ENCODE results near the gene CTSW. TPM values are rescaled to one million over a fixed set of nuclear protein-coding genes. Genes with fewer than 3 reads are reported as not detected.

Gene CTSW
- polyA plus RNA-seq, 3 donors: 0.71 to 1.3 (median 0.78) TPM

DNA sequence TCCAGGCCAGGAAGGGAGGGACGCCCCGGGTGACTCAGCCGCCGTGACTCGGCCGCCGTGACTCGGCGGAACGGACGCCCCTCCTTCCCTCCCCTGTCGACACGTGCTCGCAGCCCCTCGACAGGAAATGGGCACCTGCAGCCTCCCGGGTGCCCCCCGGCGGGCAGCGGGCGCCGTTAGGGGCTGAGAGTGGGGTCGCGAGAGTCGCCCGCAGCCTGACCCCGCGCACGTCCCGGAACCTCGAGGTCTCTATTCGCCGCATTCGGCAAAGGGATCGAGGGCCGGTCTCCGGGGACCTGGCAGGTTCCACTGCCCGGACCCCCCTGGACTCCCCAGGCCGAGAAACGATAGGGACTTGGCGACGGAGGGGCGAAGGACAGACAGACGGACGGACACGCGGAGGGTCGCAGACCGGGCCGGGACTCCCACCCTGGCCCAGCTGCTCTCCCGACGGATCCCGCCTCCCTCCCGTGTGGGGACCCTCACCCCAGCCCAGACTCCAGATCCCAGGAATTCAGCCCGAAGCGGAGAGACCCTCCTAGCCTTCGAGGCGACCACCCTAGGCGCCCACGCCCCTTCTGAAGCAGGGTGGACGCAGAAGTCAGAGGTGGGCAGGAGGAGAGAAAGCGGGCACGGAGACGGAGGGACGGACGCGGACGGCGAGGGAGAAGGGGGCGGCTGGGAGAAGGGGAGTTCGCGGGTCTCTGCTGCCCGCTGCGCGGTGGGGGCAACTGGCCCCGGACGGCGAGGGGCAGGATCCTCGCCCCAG lies 19.9 kb downstream of the CTSW start:
- H3K4me2 ChIP-seq (replicated peaks; ENCODE audit: extremely low read depth, low read length, poor library complexity, severe bottlenecking): peak overlapping the region; percentile 96
- no peaks in the 10 kb centered on the region for H3K9me3 ChIP-seq (replicated peaks in 1 of 2; ENCODE audit: control insufficient read depth in 1 of 2, insufficient read depth in 1 of 2, low read length in 2 of 2)
- peak overlapping the region; percentile 85 to 86 for H3K4me3 Mint-ChIP-seq
- no peak for TF ChIP-seq CTCF (IDR thresholded peaks at IDR 0.05)
- 3% methylated on average over 71 of the region's 78 CpGs for WGBS (ENCODE audit: insufficient coverage)
- peaks cover 11% of the 10 kb centered on the region for H3K79me2 ChIP-seq (ENCODE audit: insufficient read depth, low read length)
- intact Hi-C loops (cut with micrococcal nuclease): loop anchor here in 1 of 2 donors (1.0 to 2.0 kb wide), 2 partner anchors 9 to 19 kb away; partner anchors contain the start of genes C11orf68, CCDC85B and DRAP1
- H3K4me1 ChIP-seq (ENCODE audit: control insufficient read depth in 1 of 2, insufficient read depth in 2 of 2, low read length in 2 of 2): peaks cover 24 to 31% of the 10 kb centered on the region in 2 donors
- peaks cover 16% of the 10 kb centered on the region for H3K4me1 Mint-ChIP-seq
- H2AFZ ChIP-seq (ENCODE audit: insufficient read depth, low read depth, low read length, poor library complexity, severe bottlenecking): no peak overlapping the region
- peak overlapping the region; percentile 60 to 92 (median 90) for H3K27ac Mint-ChIP-seq
- H3K4me3 ChIP-seq (replicated peaks in 1 of 3; ENCODE audit: low read depth in 2 of 3, low read length in 3 of 3): peak overlapping the region; percentile 60 to 92 (median 85)
- peaks cover 11 to 14% of the 10 kb centered on the region in 2 donors for H3K36me3 Mint-ChIP-seq
- no peaks in the 10 kb centered on the region for H3K9me3 Mint-ChIP-seq
- peaks cover 5% of the 10 kb centered on the region for H4K20me1 ChIP-seq (ENCODE audit: insufficient read depth, low read length)
- peak; percentile 77 to 88 (median 80) for DNase-seq
- peak overlapping the region; percentile 86 for H3K9ac ChIP-seq (ENCODE audit: insufficient read depth, low read length, poor library complexity, severe bottlenecking)
- H3K27me3 ChIP-seq (ENCODE audit: control insufficient read depth in 2 of 2, insufficient read depth in 2 of 2, low read length in 2 of 2): no peaks in the 10 kb centered on the region
- H3K27ac ChIP-seq (ENCODE audit: low read depth in 1 of 2, low read length in 2 of 2): peak overlapping the region; percentile 36 to 84
- H3K27me3 Mint-ChIP-seq (ENCODE audit: low read depth in 3 of 3): peaks cover 0 to 5% (median 4%) of the 10 kb centered on the region in 3 donors
- H3K36me3 ChIP-seq (replicated peaks in 1 of 2; ENCODE audit: control insufficient read depth in 1 of 2, insufficient read depth in 2 of 2, low read length in 2 of 2): peaks cover 0 to 5% of the 10 kb centered on the region in 2 donors

GRCh38 chr11:65900125-65900898 lies 20.7 kb downstream of the CTSW start, which contains the start of gene FOSL1:
FOSL1 (minus strand) TSS chr11:65900388; CDS start chr11:65900339, 49 bp downstream.
- Histone ChIP-seq H3K79me2 (ENCODE audit: insufficient read depth, low read length) (peaks cover 9% of the 10 kb centered on the region), H4K20me1 (ENCODE audit: insufficient read depth, low read length) (peaks cover 5% of the 10 kb centered on the region), H3K4me3 (replicated peaks in 1 of 3; ENCODE audit: low read depth in 2 of 3, low read length in 3 of 3) (peak within 1 kb of the TSS; percentile 60 to 92 (median 85)), H3K9ac (ENCODE audit: insufficient read depth, low read length, poor library complexity, severe bottlenecking) (peak within 1 kb of the TSS; percentile 86), H3K27me3 (ENCODE audit: control insufficient read depth in 2 of 2, insufficient read depth in 2 of 2, low read length in 2 of 2) (no peaks in the 10 kb centered on the region), H3K36me3 (replicated peaks in 1 of 2; ENCODE audit: control insufficient read depth in 1 of 2, insufficient read depth in 2 of 2, low read length in 2 of 2) (peaks cover 0 to 5% of the 10 kb centered on the region in 2 donors), H2AFZ (ENCODE audit: insufficient read depth, low read depth, low read length, poor library complexity, severe bottlenecking) (peak within 1 kb of the TSS; percentile 63), H3K9me3 (replicated peaks in 1 of 2; ENCODE audit: control insufficient read depth in 1 of 2, insufficient read depth in 1 of 2, low read length in 2 of 2) (no peaks in the 10 kb centered on the region), H3K27ac (ENCODE audit: low read depth in 1 of 2, low read length in 2 of 2) (peak within 1 kb of the TSS; percentile 36 to 84), H3K4me2 (replicated peaks; ENCODE audit: extremely low read depth, low read length, poor library complexity, severe bottlenecking) (peak within 1 kb of the TSS; percentile 96), H3K4me1 (ENCODE audit: control insufficient read depth in 1 of 2, insufficient read depth in 2 of 2, low read length in 2 of 2) (peaks cover 22 to 28% of the 10 kb centered on the region in 2 donors)
- DNase-seq: peak; percentile 89 to 97 (median 96)
- Mint-ChIP-seq H3K4me3 (peak within 1 kb of the TSS; percentile 85 to 86), H3K36me3 (peaks cover 9 to 12% of the 10 kb centered on the region in 2 donors), H3K27me3 (ENCODE audit: low read depth in 3 of 3) (peaks cover 0 to 5% (median 4%) of the 10 kb centered on the region in 3 donors), H3K9me3 (no peaks in the 10 kb centered on the region), H3K4me1 (peaks cover 16% of the 10 kb centered on the region), H3K27ac (peak within 1 kb of the TSS; percentile 81 to 92 (median 90))
- intact Hi-C loops (cut with micrococcal nuclease): loop anchor here in 1 of 2 donors (1.0 to 2.0 kb wide), 2 partner anchors 10 to 18 kb away; partner anchors contain the start of genes C11orf68, CCDC85B and DRAP1
- no peak for TF ChIP-seq CTCF (IDR thresholded peaks at IDR 0.05)
- WGBS (ENCODE audit: insufficient coverage): under 1% methylated on average over 73 of the region's 80 CpGs
